Tibial nerve (tissue), 4 donors: Measurements from ENCODE around the gene LCA5.

ENCODE experiments used
- CTCF ChIP-seq, 5 experiments: fragments of 200-600 bp in 3 of 5; fragments of 450-650 bp in 2 of 5; sonication (generic) in 3 of 5; IDR thresholded peaks; one replicate each; pipeline ENCODE4 v1.5.1; 2016 to 2019; ENCODE audit warnings: antibody characterized with exemption in 5 of 5, mild to moderate bottlenecking in 3 of 5, moderate library complexity in 2 of 5
- EP300 ChIP-seq, 2 donors: sonication (generic); formaldehyde crosslinking; IDR thresholded peaks; one replicate each; pipeline ENCODE4 v1.6.1; 2017; ENCODE audit warnings: antibody characterized with exemption in 2 of 2, mild to moderate bottlenecking in 1 of 2
- POLR2A ChIP-seq, 2 donors: fragments of 450-650 bp; IDR thresholded peaks; one replicate each; pipeline ENCODE4 v1.6.1; 2017; ENCODE audit warnings: antibody characterized with exemption in 2 of 2, mild to moderate bottlenecking in 2 of 2, moderate library complexity in 2 of 2

GRCh38 chr6:79548304-79548703, 11.1 kb upstream of the LCA5 start:
- no peak for TF ChIP-seq POLR2A (IDR thresholded peaks at IDR 0.05)
- no peak for TF ChIP-seq CTCF (IDR thresholded peaks at IDR 0.05)
- no peak for TF ChIP-seq EP300 (IDR thresholded peaks at IDR 0.05)
